ENCODE measurements around the gene TRPM6. TPM values are rescaled to one million over a fixed set of nuclear protein-coding genes. Genes with fewer than 3 reads are reported as not detected.

TRPM6 gene
- total RNA-seq, 1 experiment from 2014 or later: 1.4 TPM

GRCh38 chr9:74865177-74865576 is 22.5 kb downstream of the TRPM6 start:
- H3K27me3 Mint-ChIP-seq (ENCODE audit: low read depth): no peaks in the 10 kb centered on the region
- ChIA-PET CTCF (no interaction called here), POLR2A (no interaction called here)
- no peaks in the 10 kb centered on the region for H3K4me1 Mint-ChIP-seq
- no peak for ATAC-seq
- H3K4me3 Mint-ChIP-seq: no peak overlapping the region
- DNase-seq (ENCODE audit: low spot score): no peak
- no peak overlapping the region for H3K27ac Mint-ChIP-seq
- H3K9me3 Mint-ChIP-seq: no peaks in the 10 kb centered on the region
- H3K36me3 Mint-ChIP-seq: no peaks in the 10 kb centered on the region
- TF ChIP-seq TEAD4 (CRISPR knock-in tag; IDR thresholded peaks at IDR 0.05) (no peak), ATF1 (CRISPR knock-in tag; IDR thresholded peaks at IDR 0.05) (no peak), MAX (CRISPR knock-in tag; IDR thresholded peaks at IDR 0.05) (no peak), ZNF423 (CRISPR knock-in tag; IDR thresholded peaks at IDR 0.05) (no peak), CREM (CRISPR knock-in tag; IDR thresholded peaks at IDR 0.05) (no peak), E2F5 (CRISPR knock-in tag; IDR thresholded peaks at IDR 0.05) (no peak), ZBTB43 (CRISPR knock-in tag; IDR thresholded peaks at IDR 0.05) (no peak), TP53 (CRISPR knock-in tag; IDR thresholded peaks at IDR 0.05) (no peak), ZNF532 (CRISPR knock-in tag; IDR thresholded peaks at IDR 0.05; ENCODE audit: borderline replicate concordance) (no peak), ZNF425 (CRISPR knock-in tag; conservative IDR thresholded peaks at IDR 0.05) (no peak), CBFB (CRISPR knock-in tag; IDR thresholded peaks at IDR 0.05; ENCODE audit: low read depth) (no peak), FOXJ3 (CRISPR knock-in tag; IDR thresholded peaks at IDR 0.05; ENCODE audit: borderline replicate concordance) (no peak), ZNF232 (CRISPR knock-in tag; IDR thresholded peaks at IDR 0.05) (no peak), ZNF219 (CRISPR knock-in tag; IDR thresholded peaks at IDR 0.05; ENCODE audit: borderline replicate concordance) (no peak), NR3C1 (CRISPR knock-in tag; conservative IDR thresholded peaks at IDR 0.05; ENCODE audit: low read depth) (no peak), GTF2I (CRISPR knock-in tag; conservative IDR thresholded peaks at IDR 0.05) (no peak), JAZF1 (CRISPR knock-in tag; IDR thresholded peaks at IDR 0.05) (no peak)

GRCh38 chr9:74861773-74862474 is 25.8 kb downstream of the TRPM6 start:
- ChIA-PET POLR2A (interaction anchor here (0.6 kb wide), 1 partner anchor 42 kb away, joined by 4 read pairs; no protein-coding TSS in a partner anchor), CTCF (no interaction called here)
- Mint-ChIP-seq H3K36me3 (no peaks in the 10 kb centered on the region), H3K27ac (no peak overlapping the region), H3K4me1 (no peaks in the 10 kb centered on the region), H3K9me3 (no peaks in the 10 kb centered on the region), H3K4me3 (no peak overlapping the region), H3K27me3 (ENCODE audit: low read depth) (no peaks in the 10 kb centered on the region)
- DNase-seq (ENCODE audit: low spot score) (no peak), ATAC-seq (no peak)
- TF ChIP-seq RELA (CRISPR knock-in tag; IDR thresholded peaks at IDR 0.05; ENCODE audit: borderline replicate concordance): no peak
- TF ChIP-seq NR2C2 (CRISPR knock-in tag; IDR thresholded peaks at IDR 0.05): no peak
- TF ChIP-seq MLX (CRISPR knock-in tag; IDR thresholded peaks at IDR 0.05): no peak
- TF ChIP-seq ZNF263 (CRISPR knock-in tag; IDR thresholded peaks at IDR 0.05; ENCODE audit: low read depth): no peak
- no peak for TF ChIP-seq ZNF219 (CRISPR knock-in tag; IDR thresholded peaks at IDR 0.05; ENCODE audit: borderline replicate concordance)
- no peak for TF ChIP-seq GTF2I (CRISPR knock-in tag; conservative IDR thresholded peaks at IDR 0.05)
- no peak for TF ChIP-seq CBFB (CRISPR knock-in tag; IDR thresholded peaks at IDR 0.05; ENCODE audit: low read depth)
